Right lobe of liver (tissue), 6 donors: ENCODE data around the gene TRDMT1. TPM values are rescaled to one million over a fixed set of nuclear protein-coding genes. Genes with fewer than 3 reads are reported as not detected.
"Not testable (repeated sequence)": the region's sequence is repeated elsewhere in the genome, so short reads cannot be mapped to it uniquely, and the experiment has no call there.

Experiments
- ATAC-seq, 4 donors: fragments of 200-7000 bp; cut with Tn5 transposase; one replicate each; pipeline ENCODE4 v1.9.1; 2020; ENCODE audit warnings: mild to moderate bottlenecking in 4 of 4, moderate library complexity in 4 of 4
- DNase-seq, 3 donors: peaks; one replicate each; pipeline ENCODE4 v3.0.0-alpha.2; 2020
- H3K27ac ChIP-seq, 3 donors: fragments of 200-600 bp; one replicate each; pipeline ENCODE4 v1.8.0; 2022
- H3K27me3 ChIP-seq, 2 donors: fragments of 200-600 bp; one replicate each; pipeline ENCODE4 v1.8.0; 2022
- H3K36me3 ChIP-seq, 4 donors: fragments of 200-600 bp; sonication (generic) in 1 of 4; one replicate each; pipeline versions ENCODE4 v1.5.1 to v1.8.0; 2017 to 2022; ENCODE audit warnings: control low read depth in 1 of 4
- H3K4me1 ChIP-seq, 4 donors: fragments of 200-600 bp; sonication (generic) in 1 of 4; one replicate each; pipeline versions ENCODE4 v1.5.1 to v1.8.0; 2017 to 2022; ENCODE audit warnings: control low read depth in 1 of 4
- H3K4me3 ChIP-seq, 3 donors: fragments of 200-600 bp; one replicate each; pipeline ENCODE4 v1.8.0; 2022
- H3K9me3 ChIP-seq, 4 donors: fragments of 200-600 bp; sonication (generic) in 1 of 4; one replicate each; pipeline versions ENCODE4 v1.5.1 to v1.8.0; 2017 to 2022; ENCODE audit warnings: control low read depth in 1 of 4
- CTCF ChIP-seq, 4 donors: fragments of 200-600 bp in 3 of 4; fragments of 450-650 bp in 1 of 4; IDR thresholded peaks; one replicate each; pipeline versions ENCODE4 v1.5.1 to v1.8.0; 2016 to 2022; ENCODE audit warnings: antibody characterized with exemption in 4 of 4, mild to moderate bottlenecking in 2 of 4
- POLR2A ChIP-seq: fragments of 450-650 bp; IDR thresholded peaks from one replicate; pipeline ENCODE4 v1.6.1; 2017; ENCODE audit warnings: antibody characterized with exemption, mild to moderate bottlenecking
- WGBS: methylation state at CpG from one replicate; pipeline ENCODE4 v1.1.6; 2018; ENCODE audit warnings: low coverage, low lambda C conversion rate; ENCODE audit not compliant: insufficient coverage; ENCODE audit errors: missing lambda C conversion rate; 5-methylcytosine and 5-hydroxymethylcytosine counted together
- intact Hi-C, 2 donors: fragments of 100-400 bp; cut with DNase I; formaldehyde crosslinking; loops; one replicate each; pipeline versions ENCODE4 v1.11.2 to v1.14.1; 2022
- total RNA-seq, 6 experiments: library from RNA; depleted of rRNA in 2 of 6; stranded (reverse); fragments of >200 nt in 2 of 6; fragmentation: NEBNext Ultra II Directional in 3 of 6; extraction: Animal tissue kit (Norgen Biotek cat#: 25700) in 3 of 6; gene quantifications; one replicate each; pipeline versions ENCODE4 v1.1.0 to v1.2.4, GENCODE V29; 2016 to 2023
- donor health status: DM: no; HTN: yes; CAD: no.
- donor health status: DM: no; HTN: no; CAD: no.
- donor health status: DM: no; HTN: no; CAD: no.
- donor health status: DM: no; HTN: yes; CAD: no.
- donor health status: DM: no; HTN: yes; CAD: no.

Gene TRDMT1
- total RNA-seq, 6 experiments from 2014 or later, result 0.79 to 2.9 (median 1.6) TPM

- no peak overlapping the region for H3K4me3 ChIP-seq
- 54% methylated on average over 3 of the region's 5 CpGs for WGBS
These were observed 85.3 kb downstream of the TRDMT1 start for GRCh38 chr10:17116193-17116592.

GRCh38 chr10:17115683-17116082, 85.8 kb downstream of the TRDMT1 start:
- Histone ChIP-seq H3K4me3 (no peak overlapping the region), H3K27ac (no peak overlapping the region), H3K9me3 (no peaks in the 10 kb centered on the region), H3K36me3 (no peaks in the 10 kb centered on the region), H3K27me3 (no peaks in the 10 kb centered on the region), H3K4me1 (peaks cover 0 to 17% (median 9%) of the 10 kb centered on the region in 4 donors)
- no peak for DNase-seq
- intact Hi-C loops, result no loop called here
- peak in 1 of 4 donors; percentile 54 for ATAC-seq
- WGBS, result 64% methylated on average over 5 of the region's 5 CpGs
- TF ChIP-seq CTCF (IDR thresholded peaks at IDR 0.05) (no peak), POLR2A (no peak)

More at GRCh38 chr10:17116193-17116592, 85.3 kb downstream of the TRDMT1 start:
- DNase-seq (no peak), ATAC-seq (no peak)
- intact Hi-C loops, result no loop called here
- H3K27ac ChIP-seq, result no peak overlapping the region
- no peaks in the 10 kb centered on the region for H3K36me3 ChIP-seq
- no peaks in the 10 kb centered on the region for H3K27me3 ChIP-seq
- H3K9me3 ChIP-seq, result no peaks in the 10 kb centered on the region
- peaks cover 0 to 21% (median 11%) of the 10 kb centered on the region in 4 donors for H3K4me1 ChIP-seq
- TF ChIP-seq CTCF (IDR thresholded peaks at IDR 0.05) (no peak), POLR2A (no peak)

GRCh38 chr10:17114878-17115444, 86.5 kb downstream of the TRDMT1 start:
- peaks cover 0 to 10% (median 5%) of the 10 kb centered on the region in 4 donors for H3K4me1 ChIP-seq
- intact Hi-C loops, H3K4me3 ChIP-seq, DNase-seq, H3K27me3 ChIP-seq, H3K36me3 ChIP-seq, H3K9me3 ChIP-seq, H3K27ac ChIP-seq, ATAC-seq: not testable (repeated sequence)
- WGBS, result 90% methylated on average over 10 of the region's 13 CpGs

- Histone ChIP-seq H3K27ac (no peak overlapping the region), H3K36me3 (no peaks in the 10 kb centered on the region), H3K4me1 (peaks cover 0 to 6% (median under 1%) of the 10 kb centered on the region in 4 donors), H3K27me3 (no peaks in the 10 kb centered on the region), H3K9me3 (no peaks in the 10 kb centered on the region), H3K4me3 (no peak overlapping the region)
- DNase-seq (no peak), ATAC-seq (peak in 3 of 4 donors; percentile 27 to 82 (median 48))
- TF ChIP-seq CTCF (IDR thresholded peaks at IDR 0.05), result no peak
- no peak for TF ChIP-seq POLR2A
- intact Hi-C loops, result no loop called here
- WGBS, result 28% methylated on average over 6 of the region's 7 CpGs
These were observed 87.5 kb downstream of the TRDMT1 start for GRCh38 chr10:17113889-17114540.

- intact Hi-C loops, result no loop called here
- Histone ChIP-seq H3K27ac (no peak overlapping the region), H3K27me3 (no peaks in the 10 kb centered on the region), H3K4me3 (no peak overlapping the region), H3K4me1 (peaks cover 0 to 1% (median 0%) of the 10 kb centered on the region in 4 donors), H3K36me3 (no peaks in the 10 kb centered on the region), H3K9me3 (no peaks in the 10 kb centered on the region)
- no peak for DNase-seq
- TF ChIP-seq CTCF (IDR thresholded peaks at IDR 0.05) (no peak), POLR2A (no peak)
- 91% methylated on average over 3 of the region's 4 CpGs for WGBS
- ATAC-seq, result no peak
These were observed 88.1 kb downstream of the TRDMT1 start for GRCh38 chr10:17113346-17113745.
